ENCODE results near the gene RHCG. TPM values are rescaled to one million over a fixed set of nuclear protein-coding genes. Genes with fewer than 3 reads are reported as not detected.

The RHCG gene
- total RNA-seq, 2 experiments from 2014 or later, result not detected

- no peaks in the 10 kb centered on the region for H3K4me1 Mint-ChIP-seq
- H3K36me3 Mint-ChIP-seq (ENCODE audit: low read depth), result no peaks in the 10 kb centered on the region
- intact Hi-C loops (cut with DNase I, micrococcal nuclease), result no loop called here
- POLR2A ChIA-PET, result interaction anchor here (0.6 kb wide), 1 partner anchor 47 kb away, joined by 3 read pairs; no protein-coding TSS in a partner anchor
- CTCF ChIA-PET, result interaction anchor here (0.5 to 1.3 kb wide), 3 partner anchors 16 to 142 kb away, joined by 3 to 6 read pairs (median 3); no protein-coding TSS in a partner anchor
- DNase-seq (peak; percentile 14), ATAC-seq (no peak)
- no peak overlapping the region for H3K27ac Mint-ChIP-seq
- peaks cover 28% of the 10 kb centered on the region for H3K27me3 Mint-ChIP-seq
- H3K4me3 Mint-ChIP-seq, result no peak overlapping the region
- no peaks in the 10 kb centered on the region for H3K9me3 Mint-ChIP-seq (ENCODE audit: low read depth)
These were observed 4.3 kb upstream of the RHCG start for GRCh38 chr15:89500397-89501270.

GRCh38 chr15:89499156-89499555 lies 2.8 kb upstream of the RHCG start:
- H3K27me3 Mint-ChIP-seq, result peaks cover 31% of the 10 kb centered on the region
- no peak overlapping the region for H3K27ac Mint-ChIP-seq
- no peak for ATAC-seq
- DNase-seq, result no peak
- ChIA-PET POLR2A (no interaction called here), CTCF (interaction anchor here (1.3 kb wide), 1 partner anchor 141 kb away, joined by 6 read pairs; no protein-coding TSS in a partner anchor)
- no peaks in the 10 kb centered on the region for H3K36me3 Mint-ChIP-seq (ENCODE audit: low read depth)
- intact Hi-C loops (cut with DNase I, micrococcal nuclease), result no loop called here
- H3K4me1 Mint-ChIP-seq, result no peaks in the 10 kb centered on the region
- no peaks in the 10 kb centered on the region for H3K9me3 Mint-ChIP-seq (ENCODE audit: low read depth)
- no peak overlapping the region for H3K4me3 Mint-ChIP-seq

GRCh38 chr15:89498574-89498906 lies 2.2 kb upstream of the RHCG start:
- POLR2A ChIA-PET, result no interaction called here
- H3K36me3 Mint-ChIP-seq (ENCODE audit: low read depth), result no peaks in the 10 kb centered on the region

GRCh38 chr15:89497231-89497630 lies 848 bp upstream of the RHCG start:
- POLR2A ChIA-PET, result no interaction called here
- Mint-ChIP-seq H3K9me3 (ENCODE audit: low read depth) (no peaks in the 10 kb centered on the region), H3K4me3 (no peak overlapping the region), H3K27ac (no peak overlapping the region), H3K36me3 (ENCODE audit: low read depth) (no peaks in the 10 kb centered on the region), H3K4me1 (no peaks in the 10 kb centered on the region), H3K27me3 (peaks cover 34% of the 10 kb centered on the region)
- CTCF ChIA-PET, result no interaction called here
- DNase-seq (no peak), ATAC-seq (no peak)
- intact Hi-C loops (cut with DNase I, micrococcal nuclease), result no loop called here

More at GRCh38 chr15:89498574-89498906, 2.2 kb upstream of the RHCG start:
- H3K4me1 Mint-ChIP-seq, result no peaks in the 10 kb centered on the region
- ATAC-seq (no peak), DNase-seq (no peak)
- no peak overlapping the region for H3K27ac Mint-ChIP-seq
- peaks cover 34% of the 10 kb centered on the region for H3K27me3 Mint-ChIP-seq
- intact Hi-C loops (cut with DNase I, micrococcal nuclease), result no loop called here
- H3K9me3 Mint-ChIP-seq (ENCODE audit: low read depth), result no peaks in the 10 kb centered on the region
- H3K4me3 Mint-ChIP-seq, result no peak overlapping the region
- CTCF ChIA-PET, result no interaction called here

GRCh38 chr15:89495638-89496145 lies 691 bp downstream of the RHCG start:
- intact Hi-C loops (cut with DNase I, micrococcal nuclease), result loop anchor here (1.0 kb wide), 1 partner anchor 61 kb away; no protein-coding TSS in a partner anchor
- Mint-ChIP-seq H3K4me1 (no peaks in the 10 kb centered on the region), H3K27me3 (peaks cover 33% of the 10 kb centered on the region), H3K27ac (no peak overlapping the region), H3K4me3 (no peak overlapping the region), H3K36me3 (ENCODE audit: low read depth) (no peaks in the 10 kb centered on the region), H3K9me3 (ENCODE audit: low read depth) (no peaks in the 10 kb centered on the region)
- POLR2A ChIA-PET, result no interaction called here
- no peak for DNase-seq
- CTCF ChIA-PET, result interaction anchor here (0.8 to 1.5 kb wide), 3 partner anchors 20 to 68 kb away, joined by 3 to 5 read pairs (median 5); no protein-coding TSS in a partner anchor
- no peak for ATAC-seq

- Mint-ChIP-seq H3K4me1 (no peaks in the 10 kb centered on the region), H3K4me3 (no peak overlapping the region), H3K27ac (no peak overlapping the region), H3K36me3 (ENCODE audit: low read depth) (no peaks in the 10 kb centered on the region), H3K27me3 (peaks cover 36% of the 10 kb centered on the region), H3K9me3 (ENCODE audit: low read depth) (no peaks in the 10 kb centered on the region)
- ChIA-PET POLR2A (no interaction called here), CTCF (interaction anchor here (0.6 to 2.0 kb wide), 4 partner anchors 23 to 137 kb away, joined by 3 to 5 read pairs (median 5); no protein-coding TSS in a partner anchor)
- peak; percentile 69 for DNase-seq
- ATAC-seq, result peak; percentile 49
- intact Hi-C loops (cut with DNase I, micrococcal nuclease), result loop anchor here (1.0 kb wide), 1 partner anchor 61 kb away; no protein-coding TSS in a partner anchor
These were observed 1.3 kb downstream of the RHCG start for GRCh38 chr15:89494941-89495637.

- CTCF ChIA-PET, result interaction anchor here (0.7 to 2.0 kb wide), 3 partner anchors 47 to 136 kb away, joined by 3 to 5 read pairs (median 3); no protein-coding TSS in a partner anchor
- intact Hi-C loops (cut with DNase I, micrococcal nuclease), result no loop called here
- ATAC-seq (no peak), DNase-seq (no peak)
- Mint-ChIP-seq H3K4me1 (no peaks in the 10 kb centered on the region), H3K4me3 (no peak overlapping the region), H3K27me3 (peaks cover 32% of the 10 kb centered on the region), H3K36me3 (ENCODE audit: low read depth) (no peaks in the 10 kb centered on the region), H3K9me3 (ENCODE audit: low read depth) (no peaks in the 10 kb centered on the region), H3K27ac (no peak overlapping the region)
- POLR2A ChIA-PET, result no interaction called here
These were observed 2.4 kb downstream of the RHCG start for GRCh38 chr15:89494031-89494430.

GRCh38 chr15:89492934-89493631 lies 3.3 kb downstream of the RHCG start:
- Mint-ChIP-seq H3K27ac (no peak overlapping the region), H3K36me3 (ENCODE audit: low read depth) (no peaks in the 10 kb centered on the region), H3K27me3 (peaks cover 30% of the 10 kb centered on the region), H3K4me3 (no peak overlapping the region), H3K4me1 (no peaks in the 10 kb centered on the region), H3K9me3 (ENCODE audit: low read depth) (no peaks in the 10 kb centered on the region)
- intact Hi-C loops (cut with DNase I, micrococcal nuclease), result no loop called here
- ChIA-PET POLR2A (no interaction called here), CTCF (interaction anchor here (0.7 to 2.0 kb wide), 5 partner anchors 10 to 170 kb away, joined by 3 to 5 read pairs (median 3); no protein-coding TSS in a partner anchor)
- ATAC-seq (no peak), DNase-seq (no peak)

- intact Hi-C loops (cut with DNase I, micrococcal nuclease), result no loop called here
- CTCF ChIA-PET, result interaction anchor here (1.0 to 1.3 kb wide), 4 partner anchors 9 to 171 kb away, joined by 3 to 4 read pairs (median 3); no protein-coding TSS in a partner anchor
- no peaks in the 10 kb centered on the region for H3K9me3 Mint-ChIP-seq (ENCODE audit: low read depth)
- no peak overlapping the region for H3K27ac Mint-ChIP-seq
- DNase-seq, result peak; percentile 39
- no peak for ATAC-seq
- POLR2A ChIA-PET, result no interaction called here
- H3K4me3 Mint-ChIP-seq, result no peak overlapping the region
- no peaks in the 10 kb centered on the region for H3K36me3 Mint-ChIP-seq (ENCODE audit: low read depth)
- no peaks in the 10 kb centered on the region for H3K4me1 Mint-ChIP-seq
- H3K27me3 Mint-ChIP-seq, result peaks cover 30% of the 10 kb centered on the region
These were observed 4.2 kb downstream of the RHCG start for GRCh38 chr15:89492111-89492641.

- Mint-ChIP-seq H3K9me3 (ENCODE audit: low read depth) (no peaks in the 10 kb centered on the region), H3K27me3 (peaks cover 28% of the 10 kb centered on the region), H3K4me1 (peaks cover 3% of the 10 kb centered on the region), H3K27ac (no peak overlapping the region), H3K4me3 (no peak overlapping the region), H3K36me3 (ENCODE audit: low read depth) (no peaks in the 10 kb centered on the region)
- ChIA-PET POLR2A (no interaction called here), CTCF (interaction anchor here (0.7 kb wide), 1 partner anchor 1024 kb away, joined by 3 read pairs; no protein-coding TSS in a partner anchor)
- no peak for ATAC-seq
- no peak for DNase-seq
- intact Hi-C loops (cut with DNase I, micrococcal nuclease), result no loop called here
These were observed 5.5 kb downstream of the RHCG start for GRCh38 chr15:89490814-89491315.

Data from activated CD4-positive, alpha-beta T cell treated with anti-CD3 and anti-CD28 coated beads for 36 hours (primary cell).